SK-N-SH treated with all-trans-retinoic acid at 6 μM for 48 hours (cell line): ENCODE measurements around the gene ENAH.

Experiments used
- ATAC-seq: fragments of 200-7000 bp; cut with Tn5 transposase; 3 replicates; pipeline ENCODE4 v1.9.1; 2020; ENCODE audit warnings: mild to moderate bottlenecking, moderate library complexity
- ARNTL ChIP-seq: fragments of 450-650 bp; formaldehyde crosslinking; IDR thresholded peaks from 2 replicates; pipeline ENCODE4 v1.5.0; 2020; ENCODE audit warnings: low read depth, mild to moderate bottlenecking, moderate library complexity, borderline replicate concordance
- BACH2 ChIP-seq: fragments of 250-450 bp; sonication (Bioruptor Pico); IDR thresholded peaks from 2 replicates; pipeline ENCODE4 v1.9.0; 2021; ENCODE audit warnings: mild to moderate bottlenecking, borderline replicate concordance
- CSDC2 ChIP-seq: fragments of 250-450 bp; sonication (Bioruptor Pico); IDR thresholded peaks from 2 replicates; pipeline ENCODE4 v1.5.0; 2020; ENCODE audit warnings: mild to moderate bottlenecking, moderate library complexity
- ESRRG ChIP-seq: fragments of 250-450 bp; sonication (Bioruptor Pico); IDR thresholded peaks from 2 replicates; pipeline ENCODE4 v1.6.1; 2021; ENCODE audit warnings: mild to moderate bottlenecking
- GLIS3 ChIP-seq: fragments of 250-450 bp; sonication (Bioruptor Pico); IDR thresholded peaks from 2 replicates; pipeline ENCODE4 v1.5.0; 2020; ENCODE audit warnings: mild to moderate bottlenecking, moderate library complexity
- ISL1 ChIP-seq: fragments of 250-450 bp; sonication (Bioruptor Pico); IDR thresholded peaks from 2 replicates; pipeline ENCODE4 v2.1.2; 2022; ENCODE audit warnings: mild to moderate bottlenecking, moderate library complexity
- OSR1 ChIP-seq: fragments of 250-450 bp; sonication (Bioruptor Pico); IDR thresholded peaks from 2 replicates; pipeline ENCODE4 v1.8.0; 2022; ENCODE audit warnings: moderate library complexity, mild to moderate bottlenecking, inconsistent platforms
- PPARA ChIP-seq: fragments of 250-450 bp; sonication (Bioruptor Pico); IDR thresholded peaks from 2 replicates; pipeline ENCODE4 v1.5.0; 2020; ENCODE audit warnings: mild to moderate bottlenecking, borderline replicate concordance
- RARB ChIP-seq: fragments of 250-450 bp; sonication (Bioruptor Pico); IDR thresholded peaks from 2 replicates; pipeline ENCODE4 v1.8.0; 2021; ENCODE audit warnings: mild to moderate bottlenecking, moderate library complexity
- SNAI2 ChIP-seq: fragments of 250-450 bp; sonication (Bioruptor Pico); IDR thresholded peaks from 2 replicates; pipeline ENCODE4 v1.5.0; 2020; ENCODE audit warnings: mild to moderate bottlenecking, moderate library complexity
- TCF4 ChIP-seq: fragments of 250-450 bp; sonication (Bioruptor Pico); IDR thresholded peaks from 2 replicates; pipeline ENCODE4 v1.8.0; 2021; ENCODE audit warnings: mild to moderate bottlenecking, moderate library complexity, borderline replicate concordance
- TOX ChIP-seq: fragments of 250-450 bp; sonication (Bioruptor Pico); IDR thresholded peaks from 2 replicates; pipeline ENCODE4 v1.8.0; 2021; ENCODE audit warnings: mild to moderate bottlenecking, moderate library complexity, borderline replicate concordance
- ZC3H10 ChIP-seq: fragments of 250-450 bp; sonication (Bioruptor Pico); IDR thresholded peaks from 2 replicates; pipeline ENCODE4 v1.5.1; 2021; ENCODE audit warnings: mild to moderate bottlenecking, moderate library complexity
- ZFP3 ChIP-seq: fragments of 250-450 bp; sonication (Bioruptor Pico); IDR thresholded peaks from 2 replicates; pipeline ENCODE4 v1.5.0; 2020; ENCODE audit warnings: mild to moderate bottlenecking, moderate library complexity
- ZFP30 ChIP-seq: fragments of 450-650 bp; formaldehyde crosslinking; IDR thresholded peaks from 2 replicates; pipeline ENCODE4 v1.5.0; 2022; ENCODE audit warnings: mild to moderate bottlenecking, moderate library complexity
- ZNF565 ChIP-seq: fragments of 450-650 bp; formaldehyde crosslinking; conservative IDR thresholded peaks from 2 replicates; pipeline ENCODE4 v1.5.0; 2020; ENCODE audit warnings: low read depth, mild to moderate bottlenecking, moderate library complexity
- ZNF70 ChIP-seq: fragments of 450-650 bp; formaldehyde crosslinking; IDR thresholded peaks from 2 replicates; pipeline ENCODE4 v1.5.0; 2020; ENCODE audit warnings: mild to moderate bottlenecking, moderate library complexity
- ZNF8 ChIP-seq: fragments of 450-650 bp; formaldehyde crosslinking; IDR thresholded peaks from 2 replicates; pipeline ENCODE4 v1.5.0; 2020; ENCODE audit warnings: mild to moderate bottlenecking, moderate library complexity
- TF ChIP-seq, protein P1 (sequence below): fragments of 250-450 bp; sonication (Bioruptor Pico); IDR thresholded peaks from 2 replicates; pipeline ENCODE4 v1.5.1; 2021; ENCODE audit warnings: mild to moderate bottlenecking, moderate library complexity
- TF ChIP-seq, protein P2 (sequence below): fragments of 250-450 bp; sonication (Bioruptor Pico); IDR thresholded peaks from 2 replicates; pipeline ENCODE4 v1.8.0; 2020; ENCODE audit warnings: mild to moderate bottlenecking, moderate library complexity, borderline replicate concordance
- TF ChIP-seq, protein P3 (sequence below): fragments of 250-450 bp; sonication (Bioruptor Pico); IDR thresholded peaks from 2 replicates; pipeline ENCODE4 v1.8.0; 2021; ENCODE audit warnings: low read depth, mild to moderate bottlenecking, moderate library complexity, borderline replicate concordance
- TF ChIP-seq, protein P4 (sequence below): fragments of 250-450 bp; sonication (Bioruptor Pico); IDR thresholded peaks from 2 replicates; pipeline ENCODE4 v1.5.0; 2020; ENCODE audit warnings: mild to moderate bottlenecking, moderate library complexity
- TF ChIP-seq, protein P5 (sequence below): fragments of 250-450 bp; sonication (Bioruptor Pico); IDR thresholded peaks from 2 replicates; pipeline ENCODE4 v1.5.1; 2020; ENCODE audit warnings: low read depth, mild to moderate bottlenecking, moderate library complexity

Gene ENAH

DNA sequence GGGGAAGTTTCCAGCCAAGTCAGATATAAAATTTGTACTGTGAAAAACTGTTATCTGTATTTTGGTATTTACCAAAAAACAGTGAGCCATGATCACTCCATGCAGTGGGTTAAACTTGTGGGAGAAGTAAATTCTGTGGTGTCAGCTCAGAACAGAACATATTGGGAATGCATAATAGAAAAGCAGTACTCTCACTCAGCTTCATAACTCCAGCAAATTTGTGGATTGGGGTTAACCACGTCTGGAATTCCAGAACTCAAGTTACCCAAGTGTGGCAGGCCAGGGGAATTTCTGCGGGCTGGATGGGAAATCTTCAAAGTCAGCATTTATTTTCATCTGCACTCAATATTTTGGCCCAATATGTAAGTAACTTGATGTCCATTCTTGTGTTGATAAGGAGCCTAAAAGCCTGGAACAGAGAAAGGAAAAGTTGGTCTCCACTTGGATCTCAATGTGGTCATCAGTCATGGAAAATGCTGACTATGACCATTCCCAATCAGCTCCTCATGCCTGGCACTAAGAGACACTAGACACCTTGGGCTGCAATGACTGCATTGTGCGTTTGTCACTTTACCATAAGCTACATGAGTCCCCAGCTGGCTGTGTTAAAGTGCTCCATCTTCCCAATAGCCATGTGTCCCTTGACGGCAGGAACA, 39.1 kb upstream of the ENAH start:
- ATAC-seq: peak; percentile 48; the same call in 2 of the 3 replicates
- TF ChIP-seq ZFP3 (CRISPR knock-in tag): no peak
- TF ChIP-seq, protein P1, sequence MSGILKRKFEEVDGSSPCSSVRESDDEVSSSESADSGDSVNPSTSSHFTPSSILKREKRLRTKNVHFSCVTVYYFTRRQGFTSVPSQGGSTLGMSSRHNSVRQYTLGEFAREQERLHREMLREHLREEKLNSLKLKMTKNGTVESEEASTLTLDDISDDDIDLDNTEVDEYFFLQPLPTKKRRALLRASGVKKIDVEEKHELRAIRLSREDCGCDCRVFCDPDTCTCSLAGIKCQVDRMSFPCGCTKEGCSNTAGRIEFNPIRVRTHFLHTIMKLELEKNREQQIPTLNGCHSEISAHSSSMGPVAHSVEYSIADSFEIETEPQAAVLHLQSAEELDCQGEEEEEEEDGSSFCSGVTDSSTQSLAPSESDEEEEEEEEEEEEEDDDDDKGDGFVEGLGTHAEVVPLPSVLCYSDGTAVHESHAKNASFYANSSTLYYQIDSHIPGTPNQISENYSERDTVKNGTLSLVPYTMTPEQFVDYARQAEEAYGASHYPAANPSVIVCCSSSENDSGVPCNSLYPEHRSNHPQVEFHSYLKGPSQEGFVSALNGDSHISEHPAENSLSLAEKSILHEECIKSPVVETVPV: no peak
- TF ChIP-seq ZFP30 (CRISPR knock-in tag): no peak
- TF ChIP-seq ZNF565 (CRISPR knock-in tag): no peak
- no peak for TF ChIP-seq OSR1 (CRISPR knock-in tag)
- no peak for TF ChIP-seq CSDC2 (CRISPR knock-in tag)
- TF ChIP-seq PPARA: no peak
- no peak for TF ChIP-seq TCF4 (CRISPR knock-in tag)
- TF ChIP-seq SNAI2 (CRISPR knock-in tag): no peak
- TF ChIP-seq BACH2 (CRISPR knock-in tag): no peak
- TF ChIP-seq ZNF70 (CRISPR knock-in tag): no peak
- TF ChIP-seq ARNTL (CRISPR knock-in tag): no peak
- TF ChIP-seq, protein P2, sequence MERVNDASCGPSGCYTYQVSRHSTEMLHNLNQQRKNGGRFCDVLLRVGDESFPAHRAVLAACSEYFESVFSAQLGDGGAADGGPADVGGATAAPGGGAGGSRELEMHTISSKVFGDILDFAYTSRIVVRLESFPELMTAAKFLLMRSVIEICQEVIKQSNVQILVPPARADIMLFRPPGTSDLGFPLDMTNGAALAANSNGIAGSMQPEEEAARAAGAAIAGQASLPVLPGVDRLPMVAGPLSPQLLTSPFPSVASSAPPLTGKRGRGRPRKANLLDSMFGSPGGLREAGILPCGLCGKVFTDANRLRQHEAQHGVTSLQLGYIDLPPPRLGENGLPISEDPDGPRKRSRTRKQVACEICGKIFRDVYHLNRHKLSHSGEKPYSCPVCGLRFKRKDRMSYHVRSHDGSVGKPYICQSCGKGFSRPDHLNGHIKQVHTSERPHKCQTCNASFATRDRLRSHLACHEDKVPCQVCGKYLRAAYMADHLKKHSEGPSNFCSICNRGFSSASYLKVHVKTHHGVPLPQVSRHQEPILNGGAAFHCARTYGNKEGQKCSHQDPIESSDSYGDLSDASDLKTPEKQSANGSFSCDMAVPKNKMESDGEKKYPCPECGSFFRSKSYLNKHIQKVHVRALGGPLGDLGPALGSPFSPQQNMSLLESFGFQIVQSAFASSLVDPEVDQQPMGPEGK (CRISPR knock-in tag): no peak
- no peak for TF ChIP-seq GLIS3 (CRISPR knock-in tag)
- TF ChIP-seq ZC3H10 (CRISPR knock-in tag): no peak
- TF ChIP-seq, protein P3, sequence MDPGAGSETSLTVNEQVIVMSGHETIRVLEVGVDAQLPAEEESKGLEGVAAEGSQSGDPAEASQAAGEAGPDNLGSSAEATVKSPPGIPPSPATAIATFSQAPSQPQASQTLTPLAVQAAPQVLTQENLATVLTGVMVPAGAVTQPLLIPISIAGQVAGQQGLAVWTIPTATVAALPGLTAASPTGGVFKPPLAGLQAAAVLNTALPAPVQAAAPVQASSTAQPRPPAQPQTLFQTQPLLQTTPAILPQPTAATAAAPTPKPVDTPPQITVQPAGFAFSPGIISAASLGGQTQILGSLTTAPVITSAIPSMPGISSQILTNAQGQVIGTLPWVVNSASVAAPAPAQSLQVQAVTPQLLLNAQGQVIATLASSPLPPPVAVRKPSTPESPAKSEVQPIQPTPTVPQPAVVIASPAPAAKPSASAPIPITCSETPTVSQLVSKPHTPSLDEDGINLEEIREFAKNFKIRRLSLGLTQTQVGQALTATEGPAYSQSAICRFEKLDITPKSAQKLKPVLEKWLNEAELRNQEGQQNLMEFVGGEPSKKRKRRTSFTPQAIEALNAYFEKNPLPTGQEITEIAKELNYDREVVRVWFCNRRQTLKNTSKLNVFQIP: no peak

DNA sequence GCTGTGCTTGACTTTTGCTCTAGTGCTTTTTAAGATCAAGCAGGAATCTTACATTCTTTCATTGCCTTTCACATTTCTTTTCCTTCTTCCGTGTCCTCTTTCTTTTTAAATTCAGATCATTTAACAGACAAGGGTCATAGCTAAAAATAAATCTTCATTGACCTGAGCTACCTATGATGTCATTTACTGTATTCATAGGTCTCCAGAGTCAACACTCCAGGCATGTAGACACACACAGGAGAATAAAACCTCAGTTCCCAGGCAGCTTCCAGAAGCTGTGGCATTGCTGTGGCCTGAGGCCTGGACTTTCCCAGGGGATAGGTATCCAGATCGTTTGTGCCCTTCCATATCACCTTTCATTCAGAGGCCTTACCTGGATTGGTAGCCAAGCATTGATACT, 38.5 kb upstream of the ENAH start:
- no peak for TF ChIP-seq TOX (CRISPR knock-in tag)
- no peak for TF ChIP-seq GLIS3 (CRISPR knock-in tag)
- no peak for TF ChIP-seq RARB (CRISPR knock-in tag)
- TF ChIP-seq ISL1 (CRISPR knock-in tag): no peak
- TF ChIP-seq OSR1 (CRISPR knock-in tag): no peak
- TF ChIP-seq ARNTL (CRISPR knock-in tag): no peak
- TF ChIP-seq ZFP3 (CRISPR knock-in tag): no peak
- no peak for TF ChIP-seq TCF4 (CRISPR knock-in tag)
- TF ChIP-seq ZFP30 (CRISPR knock-in tag): no peak
- no peak for TF ChIP-seq ZNF8 (CRISPR knock-in tag)
- TF ChIP-seq, protein P2 (CRISPR knock-in tag): no peak
- no peak for TF ChIP-seq ZC3H10 (CRISPR knock-in tag)
- TF ChIP-seq, protein P4, sequence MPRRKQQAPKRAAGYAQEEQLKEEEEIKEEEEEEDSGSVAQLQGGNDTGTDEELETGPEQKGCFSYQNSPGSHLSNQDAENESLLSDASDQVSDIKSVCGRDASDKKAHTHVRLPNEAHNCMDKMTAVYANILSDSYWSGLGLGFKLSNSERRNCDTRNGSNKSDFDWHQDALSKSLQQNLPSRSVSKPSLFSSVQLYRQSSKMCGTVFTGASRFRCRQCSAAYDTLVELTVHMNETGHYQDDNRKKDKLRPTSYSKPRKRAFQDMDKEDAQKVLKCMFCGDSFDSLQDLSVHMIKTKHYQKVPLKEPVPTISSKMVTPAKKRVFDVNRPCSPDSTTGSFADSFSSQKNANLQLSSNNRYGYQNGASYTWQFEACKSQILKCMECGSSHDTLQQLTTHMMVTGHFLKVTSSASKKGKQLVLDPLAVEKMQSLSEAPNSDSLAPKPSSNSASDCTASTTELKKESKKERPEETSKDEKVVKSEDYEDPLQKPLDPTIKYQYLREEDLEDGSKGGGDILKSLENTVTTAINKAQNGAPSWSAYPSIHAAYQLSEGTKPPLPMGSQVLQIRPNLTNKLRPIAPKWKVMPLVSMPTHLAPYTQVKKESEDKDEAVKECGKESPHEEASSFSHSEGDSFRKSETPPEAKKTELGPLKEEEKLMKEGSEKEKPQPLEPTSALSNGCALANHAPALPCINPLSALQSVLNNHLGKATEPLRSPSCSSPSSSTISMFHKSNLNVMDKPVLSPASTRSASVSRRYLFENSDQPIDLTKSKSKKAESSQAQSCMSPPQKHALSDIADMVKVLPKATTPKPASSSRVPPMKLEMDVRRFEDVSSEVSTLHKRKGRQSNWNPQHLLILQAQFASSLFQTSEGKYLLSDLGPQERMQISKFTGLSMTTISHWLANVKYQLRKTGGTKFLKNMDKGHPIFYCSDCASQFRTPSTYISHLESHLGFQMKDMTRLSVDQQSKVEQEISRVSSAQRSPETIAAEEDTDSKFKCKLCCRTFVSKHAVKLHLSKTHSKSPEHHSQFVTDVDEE (CRISPR knock-in tag): no peak
- TF ChIP-seq, protein P5, sequence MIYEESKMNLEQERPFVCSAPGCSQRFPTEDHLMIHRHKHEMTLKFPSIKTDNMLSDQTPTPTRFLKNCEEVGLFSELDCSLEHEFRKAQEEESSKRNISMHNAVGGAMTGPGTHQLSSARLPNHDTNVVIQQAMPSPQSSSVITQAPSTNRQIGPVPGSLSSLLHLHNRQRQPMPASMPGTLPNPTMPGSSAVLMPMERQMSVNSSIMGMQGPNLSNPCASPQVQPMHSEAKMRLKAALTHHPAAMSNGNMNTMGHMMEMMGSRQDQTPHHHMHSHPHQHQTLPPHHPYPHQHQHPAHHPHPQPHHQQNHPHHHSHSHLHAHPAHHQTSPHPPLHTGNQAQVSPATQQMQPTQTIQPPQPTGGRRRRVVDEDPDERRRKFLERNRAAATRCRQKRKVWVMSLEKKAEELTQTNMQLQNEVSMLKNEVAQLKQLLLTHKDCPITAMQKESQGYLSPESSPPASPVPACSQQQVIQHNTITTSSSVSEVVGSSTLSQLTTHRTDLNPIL (CRISPR knock-in tag): no peak
- TF ChIP-seq ESRRG (CRISPR knock-in tag): no peak
- TF ChIP-seq, protein P3: no peak
- no peak for TF ChIP-seq BACH2 (CRISPR knock-in tag)
- TF ChIP-seq ZNF70 (CRISPR knock-in tag): no peak
- no peak for TF ChIP-seq SNAI2 (CRISPR knock-in tag)
- TF ChIP-seq ZNF565 (CRISPR knock-in tag): no peak
- TF ChIP-seq, all 23 proteins: peak for 0
- peak; percentile 23; the same call in 1 of the 3 replicates for ATAC-seq
